DMS53 treated with DMSO at 0.1 percent for 48 hours (cell line): ENCODE data around the gene FAM114A2.

Source experiments
- DNase-seq: peaks from one replicate; lab custom pipeline; 2025; ENCODE audit not compliant: unreplicated experiment; lab: John Stamatoyannopoulos, UW

The FAM114A2 gene

DNA sequence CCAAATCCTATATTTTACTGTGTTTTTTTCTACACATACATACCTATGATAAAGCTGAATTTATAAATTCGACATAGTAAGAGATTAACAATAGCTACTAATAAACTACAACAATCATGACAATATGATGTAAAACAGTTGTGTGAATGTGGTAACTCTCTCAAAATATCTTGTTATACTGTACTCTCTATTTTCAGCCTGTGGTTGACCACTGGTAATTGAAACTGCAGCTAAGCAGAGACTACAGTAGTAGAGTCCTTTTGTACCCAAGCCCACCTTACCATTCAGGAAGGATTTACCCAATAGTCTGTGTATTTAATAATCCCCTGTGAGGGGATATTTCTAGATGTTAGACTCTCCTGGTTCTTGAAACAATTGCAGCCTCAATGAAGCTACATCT is 86.7 kb downstream of the FAM114A2 start:
- DNase-seq, result no peak

DNA sequence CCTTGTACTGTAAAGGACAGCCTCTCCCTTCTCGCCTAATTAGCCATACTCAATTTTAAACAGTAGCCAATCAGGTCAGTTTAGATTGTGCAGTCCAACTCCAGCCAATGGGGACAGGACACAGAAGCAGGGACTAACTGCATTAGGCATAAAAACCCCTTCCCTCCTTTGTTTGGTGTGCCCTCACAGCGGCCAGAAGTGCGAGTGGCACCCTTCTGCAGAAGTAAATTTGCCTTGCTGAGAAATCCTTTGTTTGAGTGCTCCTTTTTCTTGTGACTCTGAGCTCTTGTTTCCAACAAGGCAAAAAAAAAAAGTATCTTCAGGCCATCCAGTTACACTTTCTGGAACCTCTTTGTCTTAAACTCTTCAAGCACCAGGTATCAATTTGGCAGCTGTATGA is 97.4 kb downstream of the FAM114A2 start:
- no peak for DNase-seq
